ENCODE results near the gene TMIGD1. TPM values are rescaled to one million over a fixed set of nuclear protein-coding genes. Genes with fewer than 3 reads are reported as not detected.

TMIGD1 gene
- total RNA-seq, 1 donor from 2014 or later = not detected

- Mint-ChIP-seq H3K4me3 (no peak overlapping the region), H3K27ac (ENCODE audit: unreplicated experiment) (no peak overlapping the region), H3K4me1 (peaks cover 14% of the 10 kb centered on the region), H3K9me3 (no peaks in the 10 kb centered on the region), H3K36me3 (ENCODE audit: low read depth) (no peaks in the 10 kb centered on the region), H3K27me3 (ENCODE audit: low read depth) (peaks cover 7% of the 10 kb centered on the region)
- DNase-seq (ENCODE audit: low read depth, low spot score) = no peak
- no peak for TF ChIP-seq CTCF (conservative IDR thresholded peaks at IDR 0.05)
Measured at GRCh38 chr17:30292286-30292858, 41.5 kb downstream of the TMIGD1 start.

DNA sequence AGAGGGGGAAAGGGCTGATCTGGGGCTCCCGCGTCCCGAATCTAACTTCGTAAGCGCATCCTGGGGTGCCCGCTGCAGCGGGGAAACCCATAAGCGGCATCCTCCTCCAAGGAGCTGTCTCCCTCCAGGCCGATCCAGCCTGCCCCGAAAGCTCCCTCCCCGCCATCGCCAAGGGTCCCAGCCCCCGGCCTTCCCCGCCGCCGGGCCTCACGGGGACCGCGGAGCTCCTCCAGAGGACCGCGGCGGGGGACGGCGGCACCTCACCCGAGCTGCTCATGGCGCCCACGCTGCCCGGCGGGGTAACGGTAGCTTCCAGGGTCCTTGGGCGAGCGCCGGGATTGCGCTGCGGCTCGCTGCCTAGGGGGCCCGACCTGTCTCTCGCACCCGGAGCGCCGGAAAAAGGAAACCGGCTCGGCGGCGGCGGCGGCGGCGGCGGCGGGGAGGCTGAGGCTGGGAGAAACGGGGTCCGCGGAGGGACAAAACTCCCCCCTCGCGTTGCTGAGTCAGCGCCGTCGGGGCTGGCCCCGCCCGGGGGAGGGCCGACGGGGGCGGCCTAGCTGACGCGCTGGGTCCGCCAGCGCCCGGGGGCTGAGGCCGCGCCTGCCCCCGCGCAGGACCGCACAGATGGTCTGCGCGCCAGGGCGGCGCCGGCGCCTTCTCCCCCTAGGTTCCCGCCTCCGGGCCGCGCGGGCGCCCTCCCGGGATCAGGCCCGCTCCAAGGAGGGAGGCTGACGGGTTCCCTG, 42.1 kb downstream of the TMIGD1 start, which contains the start of gene BLMH:
Gene BLMH, minus strand, starts transcription at position 402 of the 743 bp plus-strand sequence. Its CDS starts 125 bp downstream, at position 277.
- Mint-ChIP-seq H3K27me3 (ENCODE audit: low read depth) (peaks cover 4% of the 10 kb centered on the region), H3K9me3 (no peaks in the 10 kb centered on the region), H3K36me3 (ENCODE audit: low read depth) (peaks cover 2% of the 10 kb centered on the region), H3K27ac (ENCODE audit: unreplicated experiment) (peak within 1 kb of the TSS; percentile 53), H3K4me1 (peaks cover 14% of the 10 kb centered on the region), H3K4me3 (peak within 1 kb of the TSS; percentile 93)
- no peak for TF ChIP-seq CTCF (conservative IDR thresholded peaks at IDR 0.05)
- peak; percentile 64 for DNase-seq (ENCODE audit: low read depth, low spot score)

DNA sequence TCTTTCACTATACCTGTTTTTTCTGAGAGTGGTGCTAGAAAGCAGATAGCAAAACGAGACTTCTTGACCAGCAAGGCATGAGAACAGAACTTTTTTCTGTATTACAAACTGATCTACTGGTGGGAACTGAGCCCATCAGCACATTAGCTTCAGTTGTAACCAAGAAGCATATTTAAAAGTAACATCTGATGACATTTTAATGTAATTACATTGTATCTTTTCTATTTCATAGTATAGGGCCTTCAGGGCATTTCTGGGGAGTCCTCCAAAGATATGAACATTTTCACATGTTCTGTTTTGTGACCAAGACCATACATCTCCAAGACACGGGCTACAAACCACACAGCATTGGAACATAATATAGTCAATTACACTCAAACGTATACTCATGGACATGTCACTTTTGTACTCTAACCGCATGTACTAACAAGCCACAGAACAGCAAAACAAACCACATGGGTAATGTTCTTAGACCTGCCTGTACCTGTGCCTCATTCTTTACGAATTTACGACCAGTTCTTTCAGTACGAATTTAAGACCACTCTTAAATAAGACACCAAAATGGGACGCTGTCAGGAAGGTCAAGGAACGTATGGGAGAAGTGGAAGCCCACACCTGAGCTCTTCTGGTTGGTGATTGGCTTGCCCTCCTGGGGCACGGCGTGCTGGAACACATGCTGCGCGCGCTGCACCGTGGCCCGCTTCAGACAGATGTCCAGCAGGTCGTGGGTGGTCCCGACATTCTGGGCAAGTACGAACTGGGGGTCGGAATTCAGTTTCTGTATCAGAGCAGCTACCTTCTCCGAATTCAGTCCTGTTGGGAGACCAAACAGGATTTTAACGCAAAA, 42.9 kb downstream of the TMIGD1 start:
- Mint-ChIP-seq H3K27ac (ENCODE audit: unreplicated experiment) (peak overlapping the region; percentile 53), H3K4me3 (peak overlapping the region; percentile 93), H3K36me3 (ENCODE audit: low read depth) (peaks cover 2% of the 10 kb centered on the region), H3K27me3 (ENCODE audit: low read depth) (peaks cover 4% of the 10 kb centered on the region), H3K9me3 (no peaks in the 10 kb centered on the region), H3K4me1 (peaks cover 14% of the 10 kb centered on the region)
- TF ChIP-seq CTCF (conservative IDR thresholded peaks at IDR 0.05) = no peak
- DNase-seq (ENCODE audit: low read depth, low spot score) = peak; percentile 41

DNA sequence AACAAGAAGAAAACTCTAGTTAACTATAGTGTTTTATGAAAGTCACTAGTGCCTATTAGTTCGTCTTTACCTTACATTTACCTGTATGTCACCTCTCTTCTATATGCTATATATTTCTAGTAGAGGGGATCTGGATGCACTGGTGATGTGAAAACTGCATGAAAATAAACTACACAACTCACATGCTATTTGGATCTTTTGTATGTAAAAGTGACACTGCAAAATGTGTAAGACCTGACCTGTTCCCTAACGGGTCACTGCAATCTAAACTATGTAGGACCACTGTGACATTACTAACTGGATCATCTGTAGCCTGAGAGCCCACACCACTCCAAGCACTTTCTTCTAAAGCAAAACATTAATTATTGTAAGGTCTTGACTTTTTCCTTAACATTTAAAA, 43.8 kb downstream of the TMIGD1 start:
- Mint-ChIP-seq H3K4me3 (peak overlapping the region; percentile 93), H3K4me1 (peaks cover 14% of the 10 kb centered on the region), H3K27ac (ENCODE audit: unreplicated experiment) (no peak overlapping the region), H3K9me3 (no peaks in the 10 kb centered on the region), H3K27me3 (ENCODE audit: low read depth) (peaks cover 4% of the 10 kb centered on the region), H3K36me3 (ENCODE audit: low read depth) (peaks cover 2% of the 10 kb centered on the region)
- TF ChIP-seq CTCF (conservative IDR thresholded peaks at IDR 0.05) = no peak
- no peak for DNase-seq (ENCODE audit: low read depth, low spot score)

DNA sequence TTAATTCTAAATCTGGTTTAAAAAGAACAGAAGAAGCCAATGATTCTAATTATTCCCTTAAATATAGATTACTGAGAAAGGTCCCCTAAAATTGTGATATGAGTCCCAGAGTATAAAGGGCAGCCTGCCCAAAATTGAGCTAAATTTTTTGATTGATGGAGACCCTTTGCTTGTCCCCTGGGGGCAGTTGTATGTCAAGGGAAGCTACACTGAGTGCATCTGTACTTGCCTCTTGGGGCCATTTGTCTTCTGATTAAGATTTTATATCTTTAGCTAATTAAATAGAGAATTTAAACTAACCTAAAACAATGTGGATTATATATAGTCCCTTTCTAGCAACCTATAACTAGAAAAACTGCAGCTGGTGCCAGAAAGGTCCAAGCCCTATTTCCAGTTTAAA, 54.7 kb downstream of the TMIGD1 start:
- no peak for DNase-seq (ENCODE audit: low read depth, low spot score)
- H3K36me3 Mint-ChIP-seq (ENCODE audit: low read depth) = peaks cover 3% of the 10 kb centered on the region
- H3K4me1 Mint-ChIP-seq = no peaks in the 10 kb centered on the region
- no peaks in the 10 kb centered on the region for H3K27me3 Mint-ChIP-seq (ENCODE audit: low read depth)
- H3K4me3 Mint-ChIP-seq = no peak overlapping the region
- no peak overlapping the region for H3K27ac Mint-ChIP-seq (ENCODE audit: unreplicated experiment)
- no peak for TF ChIP-seq CTCF (conservative IDR thresholded peaks at IDR 0.05)
- H3K9me3 Mint-ChIP-seq = no peaks in the 10 kb centered on the region
